GM19035 (cell line): ENCODE data around the gene CCDC61.

ENCODE experiments used
- ATAC-seq: cut with Tn5 transposase; IDR thresholded peaks from one replicate; pipeline ENCODE4 v1.9.1; 2021; ENCODE audit not compliant: unreplicated experiment

CCDC61 gene

GRCh38 chr19:46036744-46037128 lies 41.5 kb downstream of the CCDC61 start:
- ATAC-seq: no peak

- no peak for ATAC-seq
Measured at GRCh38 chr19:46040125-46040524, 44.9 kb downstream of the CCDC61 start.

GRCh38 chr19:46040952-46041500 lies 45.8 kb downstream of the CCDC61 start, which contains the start of gene IGFL4:
IGFL4 (minus strand) TSS chr19:46041002; CDS start chr19:46040962, 40 bp downstream.
- no peak for ATAC-seq

GRCh38 chr19:46042252-46042883 lies 47.1 kb downstream of the CCDC61 start:
- no peak for ATAC-seq

GRCh38 chr19:46043519-46043918 lies 48.3 kb downstream of the CCDC61 start:
- no peak for ATAC-seq

- no peak for ATAC-seq
Measured at GRCh38 chr19:46049597-46049996, 54.3 kb downstream of the CCDC61 start.

GRCh38 chr19:46052896-46053295 lies 57.6 kb downstream of the CCDC61 start:
- no peak for ATAC-seq

- no peak for ATAC-seq
Measured at GRCh38 chr19:46056536-46056935, 61.3 kb downstream of the CCDC61 start.

GRCh38 chr19:46058778-46059177 lies 63.5 kb downstream of the CCDC61 start:
- no peak for ATAC-seq

- ATAC-seq: no peak
Measured at GRCh38 chr19:46060012-46060411, 64.7 kb downstream of the CCDC61 start.

- ATAC-seq: no peak
Measured at GRCh38 chr19:46063201-46063600, 67.9 kb downstream of the CCDC61 start.

GRCh38 chr19:46065486-46066071 lies 70.3 kb downstream of the CCDC61 start:
- ATAC-seq: no peak

- no peak for ATAC-seq
Measured at GRCh38 chr19:46066471-46066870, 71.2 kb downstream of the CCDC61 start.

GRCh38 chr19:46067691-46068090 lies 72.4 kb downstream of the CCDC61 start:
- ATAC-seq: no peak
